Activated T-cell treated with anti-CD3 and anti-CD28 coated beads for 48 hours (primary cell): ENCODE measurements around the gene C9orf78.
"Not testable (repeated sequence)": the region's sequence is repeated elsewhere in the genome, so short reads cannot be mapped to it uniquely, and the experiment has no call there.

ENCODE experiments used
- DNase-seq: peaks from one replicate; pipeline ENCODE4 v3.0.0-alpha.2; 2020; ENCODE audit warnings: low read depth

C9orf78 gene

DNA sequence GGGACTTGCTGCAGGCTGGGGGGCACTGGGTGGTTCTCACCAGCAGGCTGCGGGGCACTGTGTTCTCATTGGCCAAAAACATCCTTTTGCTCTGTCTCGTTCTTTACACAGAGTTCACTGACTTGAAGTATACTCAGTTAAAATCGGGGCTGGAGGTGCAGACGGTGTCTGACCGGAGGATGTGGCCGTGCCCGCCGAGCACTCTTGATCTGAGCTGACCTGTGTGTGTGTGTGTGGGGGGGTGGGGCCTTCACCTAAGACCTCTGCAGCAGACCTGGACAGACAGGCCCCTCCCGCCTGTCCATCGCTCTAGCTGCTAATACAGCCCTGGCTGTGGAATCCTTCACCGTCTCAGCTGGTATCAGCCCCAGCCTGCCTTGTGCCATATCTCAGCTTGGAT is 25.0 kb downstream of the C9orf78 start:
- no peak for DNase-seq

DNA sequence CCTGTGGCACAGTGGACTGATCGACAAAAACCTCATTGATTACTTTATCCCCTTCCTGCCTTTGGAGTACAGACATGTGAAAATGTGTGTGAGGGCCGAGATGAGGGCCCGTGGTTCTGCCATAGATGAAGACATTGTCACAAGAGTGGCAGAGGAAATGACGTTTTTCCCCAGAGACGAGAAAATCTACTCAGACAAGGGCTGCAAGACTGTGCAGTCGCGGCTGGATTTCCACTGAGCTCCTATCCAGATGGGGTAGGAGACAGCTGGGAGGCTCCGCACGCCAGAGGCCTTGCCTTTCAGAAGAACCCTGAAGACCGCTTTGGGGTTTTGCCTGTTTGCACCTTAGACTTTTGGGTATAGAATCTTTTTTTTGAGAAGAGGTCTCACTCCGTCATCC is 25.7 kb downstream of the C9orf78 start:
- no peak for DNase-seq

DNA sequence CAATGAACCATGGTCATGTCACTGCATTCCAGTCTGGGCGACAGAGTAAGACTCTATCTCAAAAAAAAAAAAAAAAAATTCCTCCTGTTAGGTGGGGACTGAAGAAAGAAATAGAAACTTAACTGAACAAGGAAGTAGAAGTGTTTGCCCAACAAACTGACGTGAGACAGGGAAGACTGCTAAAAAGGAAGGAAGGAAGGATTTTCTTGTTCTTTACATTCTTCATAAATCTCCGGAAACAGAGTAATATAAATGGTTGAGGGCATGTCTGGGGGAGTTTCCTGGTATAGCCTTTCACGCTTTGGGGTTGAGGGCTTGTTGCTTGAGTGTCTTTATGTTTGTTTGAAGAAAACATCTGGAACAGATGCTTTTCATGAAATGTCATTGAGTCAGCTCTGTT is 29.0 kb downstream of the C9orf78 start:
- DNase-seq, result no peak

DNA sequence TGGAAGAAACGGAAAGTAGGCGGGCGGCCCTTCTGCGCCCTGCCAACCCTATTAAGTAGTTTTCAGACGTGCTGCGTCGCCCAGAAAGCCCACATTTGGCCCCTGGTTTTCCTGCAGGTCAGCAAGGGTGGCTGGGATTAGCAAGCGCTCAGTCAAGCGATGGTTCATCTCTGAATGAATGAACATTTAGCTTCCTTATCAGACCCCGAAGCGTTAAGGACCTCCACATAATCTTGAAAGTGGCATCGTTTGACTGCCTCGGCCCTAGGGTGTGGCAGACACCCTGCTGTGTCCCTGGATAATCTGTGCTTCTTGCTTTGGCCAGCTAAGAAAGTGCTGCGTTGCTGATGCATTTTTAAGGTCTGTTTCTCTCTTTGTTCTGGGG is 31.4 kb downstream of the C9orf78 start:
- no peak for DNase-seq

DNA sequence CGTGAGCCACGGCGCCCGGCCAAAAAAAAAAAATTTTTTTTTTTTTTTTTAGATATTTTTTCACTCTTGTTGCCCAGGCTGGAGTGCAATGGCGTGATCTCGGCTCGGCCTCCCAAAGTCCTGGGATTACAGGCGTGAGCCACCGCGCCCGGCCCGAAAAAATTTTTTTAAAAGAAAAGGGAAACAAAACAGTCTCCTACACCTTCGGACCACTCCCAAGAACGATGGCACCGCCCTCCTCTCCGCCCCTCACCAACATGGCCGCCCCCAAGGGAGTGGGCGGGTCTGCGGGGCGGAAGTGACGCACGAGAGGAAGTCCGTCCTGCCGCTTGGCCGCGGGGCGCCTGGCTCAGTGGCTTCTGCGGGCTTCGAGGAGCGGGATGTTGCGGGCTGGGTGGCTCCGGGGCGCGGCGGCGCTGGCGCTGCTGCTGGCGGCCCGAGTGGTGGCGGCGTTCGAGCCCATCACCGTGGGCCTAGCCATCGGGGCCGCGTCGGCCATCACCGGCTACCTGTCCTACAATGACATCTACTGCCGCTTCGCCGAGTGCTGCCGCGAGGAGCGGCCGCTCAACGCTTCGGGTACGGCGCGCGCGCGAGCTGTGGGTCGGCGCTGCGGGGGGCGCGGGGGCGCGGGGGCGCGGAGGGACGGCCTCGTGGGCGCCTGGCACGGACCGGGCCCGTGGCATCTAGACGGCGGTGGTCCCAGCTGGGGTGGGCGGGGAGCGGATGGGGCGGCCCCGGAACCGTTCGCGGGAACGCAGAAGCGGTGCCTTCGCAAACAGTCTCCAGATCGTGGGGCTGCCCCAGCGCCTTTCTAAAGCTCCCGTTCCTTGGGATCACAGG is 32.0 kb downstream of the C9orf78 start, which contains the start of gene TOR1B:
Gene TOR1B (plus strand): TSS at position 352 of the 843 bp plus-strand sequence. CDS start 29 bp downstream, at position 381.
- DNase-seq, result peak; percentile 92

DNA sequence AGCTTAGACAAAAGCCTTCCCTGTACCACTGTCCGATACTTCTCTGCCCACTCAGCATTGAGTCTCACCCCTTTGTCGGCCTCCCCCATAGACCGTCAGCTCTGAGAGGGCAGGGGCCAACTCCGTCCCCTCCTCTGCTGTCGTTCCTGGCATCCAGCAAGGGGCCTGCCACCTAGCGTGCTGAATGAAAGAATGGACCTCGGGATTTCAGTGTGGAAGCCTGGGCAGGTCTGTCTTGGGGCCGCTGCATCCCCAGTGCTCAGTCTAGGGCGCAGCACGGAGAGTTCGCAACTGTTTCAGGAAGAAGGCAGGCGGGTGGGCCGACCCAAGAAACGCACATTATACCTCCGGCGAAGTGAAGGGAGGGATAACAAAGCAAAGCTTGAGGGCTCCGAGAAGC is 33.6 kb downstream of the C9orf78 start:
- DNase-seq, result no peak

DNA sequence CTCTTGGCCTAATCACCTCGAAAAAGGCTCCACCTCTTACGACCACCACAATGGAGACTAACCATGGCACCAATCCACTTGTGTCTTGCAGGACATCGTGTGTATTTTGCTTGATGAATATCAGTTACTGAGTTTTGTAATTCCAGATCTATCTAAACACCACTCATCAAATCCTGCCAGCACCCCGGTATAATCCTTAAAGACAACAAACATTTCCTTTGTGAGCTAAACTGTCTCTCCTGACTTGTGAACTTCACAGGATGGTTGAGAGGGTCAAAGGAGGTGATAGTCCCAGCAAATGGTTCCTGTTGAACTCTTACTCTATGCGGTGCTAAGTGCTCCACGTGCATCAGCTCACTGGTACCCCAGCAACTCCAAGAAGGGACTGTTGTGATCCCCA is 36.1 kb downstream of the C9orf78 start:
- DNase-seq, result no peak

DNA sequence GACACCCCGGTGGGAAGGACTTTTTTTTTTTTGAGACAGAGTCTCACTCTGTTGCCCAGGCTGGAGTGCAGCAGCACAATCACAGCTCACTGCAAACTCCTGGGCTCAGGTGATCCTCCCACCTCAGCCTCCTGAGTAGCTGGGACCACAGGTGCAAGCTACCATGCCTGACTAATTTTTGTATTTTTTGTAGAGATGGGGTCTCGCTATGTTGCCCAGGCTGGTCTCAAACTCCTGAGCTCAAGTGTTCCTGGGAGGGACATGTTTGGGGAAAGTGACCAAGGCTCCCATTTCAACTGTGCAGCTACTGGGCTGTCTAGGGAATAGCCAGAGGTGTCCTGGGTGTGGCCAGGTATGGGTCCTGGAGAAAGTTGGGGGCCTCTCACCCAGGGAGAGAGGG is 39.0 kb downstream of the C9orf78 start:
- not testable (repeated sequence) for DNase-seq

DNA sequence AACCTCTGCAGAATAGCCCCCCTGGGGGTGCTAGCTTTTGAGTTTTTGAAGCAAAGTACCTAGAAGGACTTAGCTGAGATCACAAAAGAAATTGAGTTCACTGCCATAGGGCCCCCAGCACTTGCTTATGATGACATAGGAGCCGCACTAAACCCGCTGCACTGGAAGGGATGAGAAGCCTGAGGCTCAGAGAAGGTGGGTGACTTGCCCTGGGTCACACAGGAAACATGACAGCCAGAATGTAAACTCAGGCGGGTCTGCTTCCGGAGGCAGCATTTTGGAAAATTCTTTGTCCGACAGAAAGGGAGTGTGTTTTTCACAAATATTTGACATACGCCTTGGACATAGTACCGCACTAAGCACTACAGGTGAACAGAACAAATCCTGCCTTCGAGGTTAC is 40.5 kb downstream of the C9orf78 start:
- DNase-seq, result no peak

DNA sequence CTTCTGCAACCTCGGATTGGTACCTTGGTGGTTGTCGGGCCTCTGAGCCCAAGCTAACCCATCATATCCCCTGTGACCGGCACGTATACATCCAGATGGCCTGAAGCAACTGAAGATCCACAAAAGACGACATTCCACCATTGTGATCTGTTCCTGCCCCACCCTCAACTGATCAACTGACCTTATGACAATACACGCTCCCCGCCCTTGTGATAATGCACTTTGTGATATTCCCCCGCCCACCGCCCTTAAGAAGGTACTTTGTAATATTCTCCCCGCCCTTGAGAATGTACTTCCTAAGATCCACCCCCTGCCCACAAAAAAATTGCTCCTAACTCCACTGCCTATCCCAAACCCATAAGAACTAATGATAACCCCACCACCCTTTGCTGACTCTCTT is 48.6 kb downstream of the C9orf78 start:
- no peak for DNase-seq

DNA sequence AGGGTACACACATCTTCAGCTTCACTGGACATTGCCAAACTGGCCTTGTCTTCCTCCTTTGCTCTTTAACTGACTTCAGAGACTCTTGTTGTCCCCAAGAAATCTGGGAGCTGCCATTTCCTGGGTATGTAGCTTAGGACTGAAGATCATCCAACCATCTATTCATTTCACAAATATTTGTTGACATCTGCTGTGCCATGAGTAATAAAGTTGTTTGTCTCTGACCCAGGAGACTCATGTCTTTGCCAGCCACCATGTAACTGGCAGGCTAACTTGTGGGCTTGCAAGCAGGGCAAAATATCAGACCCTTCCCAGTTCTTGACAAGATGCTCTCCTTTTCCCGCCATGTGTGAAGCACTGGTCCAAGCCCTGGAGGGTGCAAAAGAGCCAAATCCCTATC is 49.2 kb downstream of the C9orf78 start:
- no peak for DNase-seq

DNA sequence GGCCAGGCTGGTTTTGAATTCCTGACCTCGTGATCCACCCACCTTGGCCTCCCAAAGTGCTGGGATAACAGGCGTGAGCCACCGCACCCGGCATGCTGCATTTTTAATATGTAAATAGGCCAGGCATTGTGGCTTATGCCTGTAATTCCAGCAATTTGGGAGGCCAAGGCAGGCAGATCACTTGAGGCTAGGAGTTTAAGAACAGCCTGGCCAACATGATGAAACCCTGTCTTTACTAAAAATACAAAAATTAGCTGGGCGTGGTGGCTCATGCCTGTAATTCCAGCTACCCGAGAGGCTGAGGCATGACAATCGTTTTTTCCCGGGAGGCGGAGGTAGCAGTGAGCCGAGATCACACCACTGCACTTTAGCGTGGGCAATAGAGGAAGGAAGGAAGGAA is 50.1 kb downstream of the C9orf78 start:
- not testable (repeated sequence) for DNase-seq

DNA sequence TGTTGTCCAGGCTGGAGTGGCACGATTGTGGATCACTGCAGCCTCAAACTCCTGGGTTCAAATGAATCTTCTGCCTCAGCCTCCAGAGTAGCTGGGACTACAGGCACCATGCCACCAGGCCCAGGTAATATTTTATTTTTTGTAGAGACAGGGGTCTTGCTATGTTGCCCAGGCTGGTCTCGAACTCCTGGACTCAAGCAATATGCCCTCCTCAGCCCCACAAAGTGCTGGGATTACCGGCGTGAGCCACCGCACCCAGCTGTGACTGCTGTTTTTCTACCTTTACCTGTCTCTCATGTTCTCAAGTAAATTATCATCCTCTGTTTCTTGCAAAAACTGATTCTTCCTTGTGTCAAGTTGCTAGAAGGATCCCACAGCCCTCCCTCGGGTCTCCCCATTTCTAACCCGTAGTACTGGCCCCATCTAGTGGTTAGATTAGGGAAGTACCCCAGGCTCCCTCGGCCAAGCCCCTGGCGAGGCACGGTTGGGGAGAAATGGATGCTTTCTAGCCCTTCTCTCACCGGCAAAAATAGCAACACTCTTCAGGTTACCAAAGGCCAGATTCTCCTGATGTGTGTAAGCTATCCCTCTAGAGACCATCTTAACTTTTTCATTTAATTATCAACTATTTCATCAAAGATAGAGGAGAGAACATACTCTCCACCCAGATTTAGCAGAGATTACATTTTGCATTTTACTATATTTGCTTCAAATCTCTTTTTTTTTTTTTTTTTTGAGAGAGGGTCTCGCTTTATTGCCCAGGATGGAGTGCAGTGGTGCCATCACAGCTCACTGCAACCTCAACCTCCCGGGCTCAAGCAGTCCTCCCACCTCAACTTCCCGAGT is 51.3 kb downstream of the C9orf78 start:
- peak; percentile 56 for DNase-seq

DNA sequence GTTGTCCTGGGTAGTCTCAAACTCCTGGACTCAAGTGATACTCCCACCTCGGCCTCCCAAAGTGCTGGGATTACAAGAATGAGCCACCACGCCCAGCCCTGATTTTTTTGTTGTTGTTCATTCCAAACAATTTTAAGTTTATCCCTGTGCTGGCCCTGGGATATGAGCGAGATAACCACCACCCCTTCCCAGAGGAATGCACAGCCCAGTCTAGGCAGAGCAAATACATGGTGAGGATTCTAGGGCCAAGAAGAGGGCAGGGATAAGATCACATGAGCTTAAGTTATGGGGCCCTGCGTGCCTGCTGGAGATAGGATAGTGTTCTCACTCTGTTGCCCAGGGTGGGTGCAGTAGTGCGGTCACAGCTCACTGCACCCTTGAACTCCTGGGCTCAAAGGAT is 53.1 kb downstream of the C9orf78 start:
- DNase-seq, result no peak

DNA sequence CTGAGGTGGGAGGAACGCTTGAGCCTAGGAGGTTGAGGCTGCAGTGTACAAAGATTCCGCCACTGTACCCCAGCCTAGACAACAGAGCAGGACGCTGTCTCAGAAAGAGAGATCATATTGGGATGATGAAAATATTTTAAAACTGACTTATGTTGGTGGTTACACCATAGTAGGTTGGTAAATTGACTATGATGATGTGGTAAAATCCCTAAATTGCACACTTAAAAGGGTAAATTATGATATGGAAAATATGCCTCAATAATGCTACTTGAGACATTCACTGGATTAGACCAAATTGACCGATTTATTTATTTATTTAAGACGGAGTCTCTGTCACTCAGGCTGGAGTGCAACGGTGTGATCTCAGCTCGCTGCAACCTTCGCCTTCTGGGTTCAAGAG is 53.9 kb downstream of the C9orf78 start:
- no peak for DNase-seq

DNA sequence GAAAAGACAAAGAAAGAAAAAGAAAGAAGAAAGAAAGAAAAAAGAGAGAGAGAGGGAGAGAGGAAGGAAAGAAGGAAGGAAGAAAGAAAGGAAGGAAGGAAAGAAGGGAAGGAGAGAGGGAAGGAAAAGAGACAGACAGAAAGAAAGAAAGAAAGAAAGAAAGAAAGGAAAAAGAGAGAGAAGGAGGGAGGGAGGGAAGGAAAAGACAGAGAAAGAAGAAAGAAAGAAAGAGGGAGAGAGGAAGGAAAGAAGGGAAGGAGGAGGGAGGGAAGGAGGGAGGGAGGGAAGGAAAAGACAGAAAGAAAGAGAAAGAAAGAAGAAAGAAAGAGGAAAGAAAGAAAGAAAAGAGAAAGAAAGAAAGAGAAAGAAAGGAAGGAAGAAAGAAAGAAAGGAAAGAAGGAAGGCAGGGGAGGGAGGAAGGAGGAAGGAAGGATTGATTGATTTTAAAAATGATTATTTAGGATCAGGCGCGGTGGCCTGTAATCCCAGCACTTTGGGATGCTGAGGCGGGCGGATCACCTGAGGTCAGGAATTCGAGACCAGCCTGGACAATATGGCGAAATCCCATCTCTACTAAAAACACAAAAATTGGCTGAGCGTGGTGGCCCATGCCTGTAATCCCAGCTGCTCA is 55.4 kb downstream of the C9orf78 start:
- no peak for DNase-seq

DNA sequence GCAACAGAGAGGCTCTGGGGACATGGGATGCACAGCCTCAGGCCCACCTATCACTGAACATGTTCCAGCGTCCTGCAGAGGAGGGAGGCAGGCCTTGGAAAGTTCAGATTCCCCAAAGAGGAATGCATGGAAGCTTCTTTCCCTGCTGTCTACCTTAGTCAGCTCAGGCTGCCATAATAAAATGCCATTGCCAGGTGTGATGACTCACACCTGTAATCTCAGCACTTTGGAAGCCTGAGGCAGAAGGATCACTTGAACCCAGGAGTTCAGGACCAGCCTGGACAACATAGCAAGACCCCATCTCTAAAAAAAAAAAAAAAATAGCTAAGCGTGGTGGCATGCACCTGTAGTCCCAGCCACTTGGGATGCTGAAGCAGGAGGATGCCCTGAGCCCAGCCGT is 56.6 kb downstream of the C9orf78 start:
- DNase-seq, result no peak

DNA sequence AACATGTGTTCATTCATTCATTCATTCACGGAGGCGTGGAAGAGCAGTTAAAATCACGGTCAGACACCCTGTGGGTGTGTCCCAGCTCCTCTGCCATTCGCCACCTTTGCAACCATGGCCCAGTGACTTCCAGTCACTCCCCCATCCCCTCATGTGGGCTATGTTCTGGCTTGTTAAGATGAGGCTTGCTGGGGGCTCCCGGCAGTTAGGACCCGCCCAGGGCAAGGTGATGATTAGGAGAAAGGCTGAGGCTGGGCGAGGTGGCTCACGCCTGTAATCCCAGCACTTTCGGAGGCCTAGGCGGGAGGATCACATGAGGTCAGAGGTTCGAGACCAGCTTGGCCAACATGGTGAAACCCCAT is 57.3 kb downstream of the C9orf78 start:
- no peak for DNase-seq
